ENCODE data around the gene BPIFB6. TPM values are rescaled to one million over a fixed set of nuclear protein-coding genes. Genes with fewer than 3 reads are reported as not detected.

BPIFB6 gene
- total and polyA plus RNA-seq, 10 of the 15 experiments (the other 5 are each of a cell fraction or from before 2014, with no cell fraction given) = not detected

DNA sequence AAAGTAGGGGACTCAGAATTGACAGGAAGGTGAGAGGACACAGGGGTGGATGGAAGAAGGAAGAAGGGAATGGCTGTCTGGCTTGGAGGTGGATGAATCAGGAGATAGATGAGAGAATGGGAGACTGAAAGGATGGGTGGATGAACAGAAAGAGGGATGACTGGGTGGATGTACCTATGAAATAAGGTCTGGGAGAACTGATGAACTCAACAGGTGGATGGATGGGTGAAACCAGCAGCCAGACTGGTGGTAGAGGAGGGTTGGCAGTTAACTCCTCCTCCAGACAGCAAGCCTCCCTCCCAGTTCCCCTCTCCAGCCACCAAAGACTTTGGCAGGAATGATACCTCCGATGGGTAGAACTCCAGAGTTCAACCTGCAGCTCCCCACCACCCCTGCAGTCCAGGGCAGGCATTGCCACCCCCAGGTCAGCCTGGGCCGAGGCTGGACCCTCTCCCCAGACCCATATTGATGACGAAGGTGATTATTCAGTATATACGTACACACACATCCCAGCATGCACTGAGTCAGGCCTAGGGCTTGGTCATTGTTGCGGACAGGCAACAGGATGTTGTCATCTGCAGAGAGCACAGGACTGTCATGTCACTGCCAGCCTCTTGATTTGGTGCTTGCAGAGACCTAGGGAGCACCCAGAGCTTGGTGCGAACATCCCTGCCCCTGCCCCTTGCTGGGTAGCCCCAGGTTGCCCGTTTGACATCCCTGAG is 29.2 kb upstream of the BPIFB6 start:
- ATAC-seq = no peak
- Histone ChIP-seq H2AFZ (ENCODE audit: control insufficient read depth, low read depth, low read length) (no peak overlapping the region), H3K9me3 (replicated peaks; ENCODE audit: control insufficient read depth, insufficient read depth, low read length) (no peaks in the 10 kb centered on the region; the same call in 2 of the 3 replicates), H3K4me2 (ENCODE audit: control insufficient read depth, insufficient read depth) (no peak overlapping the region), H3K79me2 (ENCODE audit: control insufficient read depth, insufficient read depth, low read length) (no peaks in the 10 kb centered on the region), H3K27ac (ENCODE audit: control insufficient read depth, insufficient read depth) (no peak overlapping the region), H3K4me1 (ENCODE audit: control insufficient read depth, insufficient read depth, low read length) (no peaks in the 10 kb centered on the region), H3K9ac (ENCODE audit: control insufficient read depth, insufficient read depth, low read length) (no peak overlapping the region), H3K27me3 (replicated peaks in 1 of 2; ENCODE audit: control insufficient read depth in 2 of 2, insufficient read depth in 2 of 2, low read length in 1 of 2) (no peaks in the 10 kb centered on the region), H4K20me1 (ENCODE audit: control insufficient read depth, insufficient read depth) (no peaks in the 10 kb centered on the region), H3K4me3 (no peak overlapping the region), H3K36me3 (ENCODE audit: control insufficient read depth in 2 of 2, insufficient read depth in 2 of 2, low read length in 1 of 2) (no peaks in the 10 kb centered on the region)
- no peak for FAIRE-seq
- no TSS peak for BruUV-seq (replicated peaks)
- intact Hi-C loops (cut with micrococcal nuclease; ENCODE audit: unreplicated experiment) = no loop called here
- no peak for DNase-seq (ENCODE audit: low read depth, low spot score)
- in situ Hi-C loops (cut with MboI) = no loop called here
- POLR2A ChIA-PET = no interaction called here
- TF ChIP-seq SMAD5 (IDR thresholded peaks at IDR 0.05; ENCODE audit: low read depth) = no peak
- no peak for TF ChIP-seq JUND (IDR thresholded peaks at IDR 0.05; ENCODE audit: low read depth, low read length)
- TF ChIP-seq RAD51 (IDR thresholded peaks at IDR 0.05) = no peak
- CTCF ChIA-PET = no interaction called here
- WGBS (ENCODE audit: insufficient coverage, insufficient replicate concordance, low lambda C conversion rate, missing lambda C conversion rate) = 46% methylated on average over 7 of the region's 7 CpGs
- SMC1A ChIA-PET (ENCODE audit: uncharacterized antibody, unreplicated experiment) = no interaction called here
- RAD21 ChIA-PET (ENCODE audit: unreplicated experiment) = no interaction called here

DNA sequence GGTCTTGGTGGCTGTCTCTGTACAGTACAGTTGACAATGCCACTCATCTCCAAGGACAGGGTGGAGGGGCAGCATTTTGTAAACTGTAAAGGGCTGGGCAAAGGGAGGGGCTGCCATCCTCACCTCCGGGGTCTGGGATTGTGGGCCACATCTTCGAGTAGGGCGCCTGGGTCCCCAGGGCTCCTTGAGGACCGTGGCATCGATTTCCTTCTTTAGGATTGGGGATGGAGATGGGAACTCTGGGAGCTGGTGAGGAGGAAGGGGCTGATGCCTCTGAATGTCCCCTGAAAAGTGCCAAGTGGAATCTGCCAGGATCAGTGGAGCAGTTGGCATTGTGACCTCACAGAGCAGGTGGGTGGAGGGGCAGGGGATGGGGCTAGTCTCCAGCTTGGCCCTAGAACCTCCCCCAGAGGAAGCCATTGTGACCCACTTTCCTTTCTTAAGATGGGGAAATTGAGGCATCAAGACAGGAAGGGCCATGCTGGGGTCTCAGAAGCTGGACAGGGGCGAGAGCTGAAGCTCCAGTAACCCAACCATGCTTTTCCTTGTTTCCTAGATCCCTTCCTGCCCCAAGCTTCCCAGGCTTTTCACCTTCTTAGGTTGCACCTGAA is 27.2 kb upstream of the BPIFB6 start, which contains the start of gene SUN5:
Gene SUN5 (minus strand): TSS at position 293 of the 611 bp plus-strand sequence. CDS start 93 bp downstream, at position 200.
- Histone ChIP-seq H3K36me3 (ENCODE audit: control insufficient read depth in 2 of 2, insufficient read depth in 2 of 2, low read length in 1 of 2) (no peaks in the 10 kb centered on the region), H3K4me2 (ENCODE audit: control insufficient read depth, insufficient read depth) (no peak within 1 kb of the TSS), H3K4me1 (ENCODE audit: control insufficient read depth, insufficient read depth, low read length) (no peaks in the 10 kb centered on the region), H3K27ac (ENCODE audit: control insufficient read depth, insufficient read depth) (no peak within 1 kb of the TSS), H3K9me3 (replicated peaks; ENCODE audit: control insufficient read depth, insufficient read depth, low read length) (no peaks in the 10 kb centered on the region; the same call in 2 of the 3 replicates), H4K20me1 (ENCODE audit: control insufficient read depth, insufficient read depth) (no peaks in the 10 kb centered on the region), H3K27me3 (replicated peaks in 1 of 2; ENCODE audit: control insufficient read depth in 2 of 2, insufficient read depth in 2 of 2, low read length in 1 of 2) (no peaks in the 10 kb centered on the region), H3K79me2 (ENCODE audit: control insufficient read depth, insufficient read depth, low read length) (no peaks in the 10 kb centered on the region), H2AFZ (ENCODE audit: control insufficient read depth, low read depth, low read length) (no peak within 1 kb of the TSS), H3K9ac (ENCODE audit: control insufficient read depth, insufficient read depth, low read length) (no peak within 1 kb of the TSS), H3K4me3 (no peak within 1 kb of the TSS)
- no TSS peak for BruUV-seq (replicated peaks)
- in situ Hi-C loops (cut with MboI) = no loop called here
- POLR2A ChIA-PET = no interaction called here
- ATAC-seq (no peak), DNase-seq (ENCODE audit: low read depth, low spot score) (no peak), FAIRE-seq (no peak)
- SMC1A ChIA-PET (ENCODE audit: uncharacterized antibody, unreplicated experiment) = interaction anchor here (0.6 to 1.0 kb wide), 2 partner anchors 102 to 182 kb away, joined by 3 read pairs; no protein-coding TSS in a partner anchor
- CTCF ChIA-PET = interaction anchor here (1.0 to 1.8 kb wide), 9 partner anchors 11 to 330 kb away, joined by 3 to 10 read pairs (median 4); partner anchors contain the start of gene C20orf203
- RAD21 ChIA-PET (ENCODE audit: unreplicated experiment) = no interaction called here
- TF ChIP-seq ZNF622 (IDR thresholded peaks at IDR 0.05) (no peak), CBFB (IDR thresholded peaks at IDR 0.05; ENCODE audit: low read depth) (no peak), SMC3 (IDR thresholded peaks at IDR 0.05; ENCODE audit: borderline replicate concordance, low read length) (no peak), POLR2AphosphoS2 (IDR thresholded peaks at IDR 0.05; ENCODE audit: low read depth, low read length) (no peak), PML (IDR thresholded peaks at IDR 0.05; ENCODE audit: low read length) (no peak), NFXL1 (IDR thresholded peaks at IDR 0.05; ENCODE audit: borderline replicate concordance) (no peak), WRNIP1 (IDR thresholded peaks at IDR 0.05; ENCODE audit: borderline replicate concordance, low read depth, low read length) (no peak), ZNF207 (IDR thresholded peaks at IDR 0.05; ENCODE audit: borderline replicate concordance) (no peak)
- TF ChIP-seq, protein P1, sequence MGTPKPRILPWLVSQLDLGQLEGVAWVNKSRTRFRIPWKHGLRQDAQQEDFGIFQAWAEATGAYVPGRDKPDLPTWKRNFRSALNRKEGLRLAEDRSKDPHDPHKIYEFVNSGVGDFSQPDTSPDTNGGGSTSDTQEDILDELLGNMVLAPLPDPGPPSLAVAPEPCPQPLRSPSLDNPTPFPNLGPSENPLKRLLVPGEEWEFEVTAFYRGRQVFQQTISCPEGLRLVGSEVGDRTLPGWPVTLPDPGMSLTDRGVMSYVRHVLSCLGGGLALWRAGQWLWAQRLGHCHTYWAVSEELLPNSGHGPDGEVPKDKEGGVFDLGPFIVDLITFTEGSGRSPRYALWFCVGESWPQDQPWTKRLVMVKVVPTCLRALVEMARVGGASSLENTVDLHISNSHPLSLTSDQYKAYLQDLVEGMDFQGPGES (IDR thresholded peaks at IDR 0.05) = no peak
- TF ChIP-seq, protein P2, sequence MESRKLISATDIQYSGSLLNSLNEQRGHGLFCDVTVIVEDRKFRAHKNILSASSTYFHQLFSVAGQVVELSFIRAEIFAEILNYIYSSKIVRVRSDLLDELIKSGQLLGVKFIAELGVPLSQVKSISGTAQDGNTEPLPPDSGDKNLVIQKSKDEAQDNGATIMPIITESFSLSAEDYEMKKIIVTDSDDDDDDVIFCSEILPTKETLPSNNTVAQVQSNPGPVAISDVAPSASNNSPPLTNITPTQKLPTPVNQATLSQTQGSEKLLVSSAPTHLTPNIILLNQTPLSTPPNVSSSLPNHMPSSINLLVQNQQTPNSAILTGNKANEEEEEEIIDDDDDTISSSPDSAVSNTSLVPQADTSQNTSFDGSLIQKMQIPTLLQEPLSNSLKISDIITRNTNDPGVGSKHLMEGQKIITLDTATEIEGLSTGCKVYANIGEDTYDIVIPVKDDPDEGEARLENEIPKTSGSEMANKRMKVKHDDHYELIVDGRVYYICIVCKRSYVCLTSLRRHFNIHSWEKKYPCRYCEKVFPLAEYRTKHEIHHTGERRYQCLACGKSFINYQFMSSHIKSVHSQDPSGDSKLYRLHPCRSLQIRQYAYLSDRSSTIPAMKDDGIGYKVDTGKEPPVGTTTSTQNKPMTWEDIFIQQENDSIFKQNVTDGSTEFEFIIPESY (IDR thresholded peaks at IDR 0.05) = no peak
- WGBS (ENCODE audit: insufficient coverage, insufficient replicate concordance, low lambda C conversion rate, missing lambda C conversion rate) = under 1% methylated on average over 6 of the region's 6 CpGs
- intact Hi-C loops (cut with micrococcal nuclease; ENCODE audit: unreplicated experiment) = no loop called here

All from GM12878 (cell line).